Measurements from ENCODE around the gene TNFAIP3.
A peak's percentile ranks its signal among the peaks of the same experiment; 100 is the strongest.

Gene TNFAIP3

GRCh38 chr6:137866914-137867684 lies at the start of gene TNFAIP3:
Gene TNFAIP3, plus strand, starts transcription at chr6:137867259. Its CDS starts 3,969 bp downstream, at chr6:137871228.
- Histone ChIP-seq H3K4me1 (ENCODE audit: control insufficient read depth, insufficient read depth, low read length) (peaks cover 42% of the 10 kb centered on the region), H3K9me3 (ENCODE audit: control insufficient read depth, low read length) (no peaks in the 10 kb centered on the region), H3K9ac (ENCODE audit: low read length) (peak within 1 kb of the TSS; percentile 96), H3K36me3 (ENCODE audit: control insufficient read depth, insufficient read depth, low read length, severe bottlenecking) (peaks cover 6% of the 10 kb centered on the region), H3K4me3 (ENCODE audit: low read length) (peak within 1 kb of the TSS; percentile 93), H3K27me3 (replicated peaks; ENCODE audit: control insufficient read depth, insufficient read depth, low read length) (no peaks in the 10 kb centered on the region)
- DNase-seq (ENCODE audit: low read depth): peak; percentile 98

- H3K4me1 ChIP-seq (ENCODE audit: control insufficient read depth, insufficient read depth, low read length): peaks cover 30% of the 10 kb centered on the region
- H3K9me3 ChIP-seq (ENCODE audit: control insufficient read depth, low read length): no peaks in the 10 kb centered on the region
- H3K9ac ChIP-seq (ENCODE audit: low read length): no peak overlapping the region
- H3K36me3 ChIP-seq (ENCODE audit: control insufficient read depth, insufficient read depth, low read length, severe bottlenecking): no peaks in the 10 kb centered on the region
- H3K4me3 ChIP-seq (ENCODE audit: low read length): no peak overlapping the region
- no peaks in the 10 kb centered on the region for H3K27me3 ChIP-seq (replicated peaks; ENCODE audit: control insufficient read depth, insufficient read depth, low read length)
- DNase-seq (ENCODE audit: low read depth): no peak
Observed at GRCh38 chr6:137818440-137818839, 48.6 kb upstream of the TNFAIP3 start.

GRCh38 chr6:137819740-137820139 lies 47.3 kb upstream of the TNFAIP3 start:
- H3K27me3 ChIP-seq (replicated peaks; ENCODE audit: control insufficient read depth, insufficient read depth, low read length): no peaks in the 10 kb centered on the region
- H3K36me3 ChIP-seq (ENCODE audit: control insufficient read depth, insufficient read depth, low read length, severe bottlenecking): no peaks in the 10 kb centered on the region
- peaks cover 39% of the 10 kb centered on the region for H3K4me1 ChIP-seq (ENCODE audit: control insufficient read depth, insufficient read depth, low read length)
- no peak overlapping the region for H3K4me3 ChIP-seq (ENCODE audit: low read length)
- H3K9ac ChIP-seq (ENCODE audit: low read length): no peak overlapping the region
- H3K9me3 ChIP-seq (ENCODE audit: control insufficient read depth, low read length): no peaks in the 10 kb centered on the region
- no peak for DNase-seq (ENCODE audit: low read depth)

- H3K4me1 ChIP-seq (ENCODE audit: control insufficient read depth, insufficient read depth, low read length): peaks cover 39% of the 10 kb centered on the region
- no peaks in the 10 kb centered on the region for H3K27me3 ChIP-seq (replicated peaks; ENCODE audit: control insufficient read depth, insufficient read depth, low read length)
- peak overlapping the region; percentile 56 for H3K4me3 ChIP-seq (ENCODE audit: low read length)
- peak overlapping the region; percentile 41 for H3K9ac ChIP-seq (ENCODE audit: low read length)
- H3K36me3 ChIP-seq (ENCODE audit: control insufficient read depth, insufficient read depth, low read length, severe bottlenecking): no peaks in the 10 kb centered on the region
- no peaks in the 10 kb centered on the region for H3K9me3 ChIP-seq (ENCODE audit: control insufficient read depth, low read length)
- no peak for DNase-seq (ENCODE audit: low read depth)
Observed at GRCh38 chr6:137820425-137820824, 46.6 kb upstream of the TNFAIP3 start.

GRCh38 chr6:137820952-137821351 lies 46.1 kb upstream of the TNFAIP3 start:
- H3K9me3 ChIP-seq (ENCODE audit: control insufficient read depth, low read length): no peaks in the 10 kb centered on the region

GRCh38 chr6:137821491-137821890 lies 45.6 kb upstream of the TNFAIP3 start:
- Histone ChIP-seq H3K4me3 (ENCODE audit: low read length) (peak overlapping the region; percentile 39), H3K27me3 (replicated peaks; ENCODE audit: control insufficient read depth, insufficient read depth, low read length) (no peaks in the 10 kb centered on the region), H3K4me1 (ENCODE audit: control insufficient read depth, insufficient read depth, low read length) (peaks cover 39% of the 10 kb centered on the region), H3K9me3 (ENCODE audit: control insufficient read depth, low read length) (no peaks in the 10 kb centered on the region), H3K36me3 (ENCODE audit: control insufficient read depth, insufficient read depth, low read length, severe bottlenecking) (no peaks in the 10 kb centered on the region), H3K9ac (ENCODE audit: low read length) (peak overlapping the region; percentile 36)
- no peak for DNase-seq (ENCODE audit: low read depth)

More at GRCh38 chr6:137820952-137821351, 46.1 kb upstream of the TNFAIP3 start:
- peaks cover 39% of the 10 kb centered on the region for H3K4me1 ChIP-seq (ENCODE audit: control insufficient read depth, insufficient read depth, low read length)
- H3K36me3 ChIP-seq (ENCODE audit: control insufficient read depth, insufficient read depth, low read length, severe bottlenecking): no peaks in the 10 kb centered on the region
- H3K27me3 ChIP-seq (replicated peaks; ENCODE audit: control insufficient read depth, insufficient read depth, low read length): no peaks in the 10 kb centered on the region
- H3K4me3 ChIP-seq (ENCODE audit: low read length): peak overlapping the region; percentile 56
- DNase-seq (ENCODE audit: low read depth): peak; percentile 39
- peak overlapping the region; percentile 41 for H3K9ac ChIP-seq (ENCODE audit: low read length)

- Histone ChIP-seq H3K4me3 (ENCODE audit: low read length) (no peak overlapping the region), H3K27me3 (replicated peaks; ENCODE audit: control insufficient read depth, insufficient read depth, low read length) (no peaks in the 10 kb centered on the region), H3K9me3 (ENCODE audit: control insufficient read depth, low read length) (no peaks in the 10 kb centered on the region), H3K4me1 (ENCODE audit: control insufficient read depth, insufficient read depth, low read length) (peaks cover 32% of the 10 kb centered on the region), H3K36me3 (ENCODE audit: control insufficient read depth, insufficient read depth, low read length, severe bottlenecking) (no peaks in the 10 kb centered on the region), H3K9ac (ENCODE audit: low read length) (no peak overlapping the region)
- DNase-seq (ENCODE audit: low read depth): peak; percentile 66
Observed at GRCh38 chr6:137823826-137824555, 43.1 kb upstream of the TNFAIP3 start.

GRCh38 chr6:137824556-137824879 lies 42.5 kb upstream of the TNFAIP3 start:
- Histone ChIP-seq H3K4me3 (ENCODE audit: low read length) (no peak overlapping the region), H3K27me3 (replicated peaks; ENCODE audit: control insufficient read depth, insufficient read depth, low read length) (no peaks in the 10 kb centered on the region), H3K4me1 (ENCODE audit: control insufficient read depth, insufficient read depth, low read length) (peaks cover 32% of the 10 kb centered on the region), H3K36me3 (ENCODE audit: control insufficient read depth, insufficient read depth, low read length, severe bottlenecking) (no peaks in the 10 kb centered on the region), H3K9me3 (ENCODE audit: control insufficient read depth, low read length) (no peaks in the 10 kb centered on the region), H3K9ac (ENCODE audit: low read length) (no peak overlapping the region)
- no peak for DNase-seq (ENCODE audit: low read depth)

GRCh38 chr6:137824896-137825295 lies 42.2 kb upstream of the TNFAIP3 start:
- Histone ChIP-seq H3K36me3 (ENCODE audit: control insufficient read depth, insufficient read depth, low read length, severe bottlenecking) (no peaks in the 10 kb centered on the region), H3K4me1 (ENCODE audit: control insufficient read depth, insufficient read depth, low read length) (peaks cover 28% of the 10 kb centered on the region), H3K9ac (ENCODE audit: low read length) (no peak overlapping the region), H3K4me3 (ENCODE audit: low read length) (no peak overlapping the region), H3K27me3 (replicated peaks; ENCODE audit: control insufficient read depth, insufficient read depth, low read length) (no peaks in the 10 kb centered on the region), H3K9me3 (ENCODE audit: control insufficient read depth, low read length) (no peaks in the 10 kb centered on the region)
- no peak for DNase-seq (ENCODE audit: low read depth)

- Histone ChIP-seq H3K9me3 (ENCODE audit: control insufficient read depth, low read length) (no peaks in the 10 kb centered on the region), H3K4me1 (ENCODE audit: control insufficient read depth, insufficient read depth, low read length) (peaks cover 20% of the 10 kb centered on the region), H3K9ac (ENCODE audit: low read length) (no peak overlapping the region), H3K4me3 (ENCODE audit: low read length) (no peak overlapping the region), H3K27me3 (replicated peaks; ENCODE audit: control insufficient read depth, insufficient read depth, low read length) (no peaks in the 10 kb centered on the region), H3K36me3 (ENCODE audit: control insufficient read depth, insufficient read depth, low read length, severe bottlenecking) (no peaks in the 10 kb centered on the region)
- no peak for DNase-seq (ENCODE audit: low read depth)
Observed at GRCh38 chr6:137827411-137827940, 39.6 kb upstream of the TNFAIP3 start.

GRCh38 chr6:137827977-137828810 lies 38.9 kb upstream of the TNFAIP3 start:
- H3K27me3 ChIP-seq (replicated peaks; ENCODE audit: control insufficient read depth, insufficient read depth, low read length): no peaks in the 10 kb centered on the region
- H3K9me3 ChIP-seq (ENCODE audit: control insufficient read depth, low read length): no peaks in the 10 kb centered on the region
- DNase-seq (ENCODE audit: low read depth): no peak
- no peak overlapping the region for H3K9ac ChIP-seq (ENCODE audit: low read length)
- H3K4me1 ChIP-seq (ENCODE audit: control insufficient read depth, insufficient read depth, low read length): peaks cover 21% of the 10 kb centered on the region
- H3K4me3 ChIP-seq (ENCODE audit: low read length): no peak overlapping the region
- H3K36me3 ChIP-seq (ENCODE audit: control insufficient read depth, insufficient read depth, low read length, severe bottlenecking): no peaks in the 10 kb centered on the region
